A549 treated with AZD9567 at 1 μM for 4 hours (cell line): ENCODE measurements around the gene NUP133. TPM values are rescaled to one million over a fixed set of nuclear protein-coding genes. Genes with fewer than 3 reads are reported as not detected.

Experiments used
- total RNA-seq: library from RNA; stranded (reverse); fragments of 200-300 nt; extraction: Qiagen RNA extraction; gene quantifications from 5 replicates; pipeline ENCODE4 v1.2.3, GENCODE V29; 2022; ENCODE audit not compliant: insufficient read depth

The NUP133 gene
- 20.4 to 28.3 TPM (median 24.4 TPM) in 5 replicates for total RNA-seq

GRCh38 chr1:229507951-229508822, at the start of gene NUP133:
Gene NUP133, minus strand, starts transcription at chr1:229508341. Its CDS starts 92 bp downstream, at chr1:229508249.

GRCh38 chr1:229434005-229434640, 74.0 kb downstream of the NUP133 start, which contains the start of gene ACTA1:
Gene ACTA1, minus strand, starts transcription at chr1:229434094. Its CDS starts 979 bp downstream, at chr1:229433115.

Other genes starting within 250 kb of the NUP133 start
- gene RAB4A, start 237.2 kb downstream of the NUP133 start, total RNA-seq = 34.2 to 49.5 TPM (median 44.4 TPM) in 5 replicates
- gene CCSAP, start 165.3 kb downstream of the NUP133 start, total RNA-seq = 5.5 to 8.2 TPM (median 7.0 TPM) in 5 replicates
- 0.08 to 0.22 TPM (median 0.16 TPM) in 4 of 5 replicates, not detected in the other for gene ACTA1, start 74.2 kb downstream of the NUP133 start, total RNA-seq
- 14.7 to 23.2 TPM (median 22.0 TPM) in 5 replicates for gene ABCB10, start 50.4 kb upstream of the NUP133 start, total RNA-seq
- gene TAF5L, start 117.8 kb upstream of the NUP133 start, total RNA-seq = 22.5 to 25.9 TPM (median 23.2 TPM) in 5 replicates
- gene URB2, start 117.9 kb upstream of the NUP133 start, total RNA-seq = 14.8 to 16.8 TPM (median 15.0 TPM) in 5 replicates